GM12801 (cell line): ENCODE measurements around the gene GMCL1.

Experiments used
- CTCF ChIP-seq: IDR thresholded peaks from one replicate; pipeline ENCODE4 v1.5.1; 2011; ENCODE audit warnings: control low read depth; ENCODE audit not compliant: insufficient read length; ENCODE audit errors: extremely low read depth

Gene GMCL1

GRCh38 chr2:69829256-69830044 is at the start of gene GMCL1:
Gene GMCL1 (plus strand): TSS chr2:69829660. CDS start chr2:69829893, 233 bp downstream.
- no peak for TF ChIP-seq CTCF

- TF ChIP-seq CTCF: no peak
These were observed 48.5 kb upstream of the GMCL1 start for GRCh38 chr2:69780921-69781320.

GRCh38 chr2:69781321-69782248 is 47.9 kb upstream of the GMCL1 start:
- no peak for TF ChIP-seq CTCF

- no peak for TF ChIP-seq CTCF
These were observed 45.2 kb upstream of the GMCL1 start for GRCh38 chr2:69784228-69784627.

GRCh38 chr2:69785358-69785757 is 44.1 kb upstream of the GMCL1 start:
- TF ChIP-seq CTCF: no peak

GRCh38 chr2:69786052-69786560 is 43.4 kb upstream of the GMCL1 start:
- TF ChIP-seq CTCF: no peak

- TF ChIP-seq CTCF: no peak
These were observed 40.2 kb upstream of the GMCL1 start for GRCh38 chr2:69789175-69789721.
